Keratinocyte (primary cell): Measurements from ENCODE around the gene TMOD3. TPM values are rescaled to one million over a fixed set of nuclear protein-coding genes. Genes with fewer than 3 reads are reported as not detected.

ENCODE experiments used
- DNase-seq: peaks from one replicate; pipeline ENCODE4 v3.0.0-alpha.2; 2011; ENCODE audit warnings: low read depth, missing footprints, low spot score
- FAIRE-seq: peaks from 2 replicates; lab custom pipeline; 2011; peaks lifted over from hg19 to GRCh38; lab: Jason Lieb, UNC
- H2AFZ ChIP-seq: 2 replicates; pipeline ENCODE4 v1.6.0; 2012; ENCODE audit warnings: low read length, control low read depth, inconsistent platforms; ENCODE audit not compliant: control insufficient read depth
- H3K27ac ChIP-seq: 2 replicates; pipeline ENCODE4 v1.5.1; 2011; ENCODE audit warnings: low read length; ENCODE audit not compliant: control insufficient read depth, insufficient read depth
- H3K27me3 ChIP-seq: 3 replicates; pipeline ENCODE4 v1.6.0; 2011; ENCODE audit warnings: low read length; ENCODE audit not compliant: control insufficient read depth, insufficient read depth; ENCODE audit errors: extremely low read depth
- H3K36me3 ChIP-seq, 2 experiments: 2 replicates in 1 of 2; 3 replicates in 1 of 2; pipeline ENCODE4 v1.5.1; 2011; ENCODE audit warnings: low read length in 2 of 2, mild to moderate bottlenecking in 1 of 2; ENCODE audit not compliant: control insufficient read depth in 2 of 2, insufficient read depth in 2 of 2; ENCODE audit errors: extremely low read depth in 1 of 2
- H3K4me1 ChIP-seq: 3 replicates; pipeline ENCODE4 v1.5.1; 2011; ENCODE audit warnings: low read length; ENCODE audit not compliant: control insufficient read depth, insufficient read depth; ENCODE audit errors: extremely low read depth
- H3K4me2 ChIP-seq: 3 replicates; pipeline ENCODE4 v1.6.0; 2011; ENCODE audit warnings: low read depth, low read length; ENCODE audit not compliant: control insufficient read depth, insufficient read depth; ENCODE audit errors: extremely low read depth
- H3K4me3 ChIP-seq, 3 experiments: fragments of 200-600 bp in 1 of 3; sonication (generic) in 1 of 3; 2 replicates in 2 of 3; 3 replicates in 1 of 3; pipeline ENCODE4 v1.5.1; 2011 to 2016; ENCODE audit warnings: low read length in 3 of 3, mild to moderate bottlenecking in 3 of 3, control low read depth in 2 of 3, inconsistent platforms in 1 of 3, low read depth in 1 of 3, mixed read lengths in 1 of 3, mixed run types in 1 of 3, moderate library complexity in 1 of 3; ENCODE audit not compliant: control insufficient read depth in 2 of 3, insufficient read depth in 2 of 3; ENCODE audit errors: extremely low read depth in 1 of 3
- H3K79me2 ChIP-seq: 2 replicates; pipeline ENCODE4 v1.6.0; 2012; ENCODE audit warnings: low read length; ENCODE audit not compliant: control insufficient read depth, insufficient read depth
- H3K9ac ChIP-seq: 3 replicates; pipeline ENCODE4 v1.6.0; 2011; ENCODE audit warnings: low read length; ENCODE audit not compliant: control insufficient read depth, insufficient read depth; ENCODE audit errors: extremely low read depth
- H3K9me1 ChIP-seq: 3 replicates; pipeline ENCODE4 v1.6.0; 2011; ENCODE audit warnings: low read length; ENCODE audit not compliant: control insufficient read depth, insufficient read depth; ENCODE audit errors: extremely low read depth
- H3K9me3 ChIP-seq: 2 replicates; pipeline ENCODE4 v1.5.1; 2012; ENCODE audit warnings: low read depth, low read length; ENCODE audit not compliant: control insufficient read depth
- H4K20me1 ChIP-seq: 3 replicates; pipeline ENCODE4 v1.6.0; 2011; ENCODE audit warnings: low read length; ENCODE audit not compliant: control insufficient read depth, insufficient read depth; ENCODE audit errors: extremely low read depth
- CTCF ChIP-seq, 3 experiments: IDR thresholded peaks in 1 of 3; conservative IDR thresholded peaks in 1 of 3; optimal IDR thresholded peaks in 1 of 3; 2 replicates in 2 of 3; 3 replicates in 1 of 3; pipeline versions ENCODE3 to v1.5.1; 2011; ENCODE audit warnings: low read length in 3 of 3, mild to moderate bottlenecking in 3 of 3, moderate library complexity in 2 of 3, control low read depth in 1 of 3, inconsistent platforms in 1 of 3; ENCODE audit not compliant: insufficient read depth in 2 of 3; ENCODE audit errors: extremely low read depth in 1 of 3
- EZH2 ChIP-seq: IDR thresholded peaks from one replicate; pipeline ENCODE4 v1.6.1; 2012; ENCODE audit warnings: inconsistent platforms, mild to moderate bottlenecking, low read length, moderate library complexity
- dilution Hi-C: fragments of 300-500 bp; cut with MboI; formaldehyde crosslinking; loops from one replicate; pipeline ENCODE4 v1.7.0; 2020; ENCODE audit warnings: low sequenced_read_pairs; ENCODE audit not compliant: extremely low pct_ligation_motif_present
- polyA plus RNA-seq, 5 experiments: library from polyadenylated mRNA; depleted of rRNA in 3 of 5; stranded (reverse) in 3 of 5; stranded (forward) in 1 of 5; unstranded in 1 of 5; fragments of >200 nt; gene quantifications; 1 replicate in 1 of 5; 2 replicates in 3 of 5; 3 replicates in 1 of 5; pipeline versions ENCODE4 v1.2.1 to v1.2.3, GENCODE V29; 2011 to 2012; ENCODE audit warnings: missing spikeins in 2 of 5, low read depth in 1 of 5, low replicate concordance in 1 of 5

TMOD3 gene
- polyA plus RNA-seq, 1 donor (not counting 4 experiments of a cell fraction or from before 2014, with no cell fraction given) = 100 TPM

- FAIRE-seq = peak; percentile 17
- Histone ChIP-seq H3K9me3 (no peaks in the 10 kb centered on the region), H3K9me1 (peaks cover 2% of the 10 kb centered on the region), H3K4me3 (no peak overlapping the region), H3K27me3 (no peaks in the 10 kb centered on the region), H2AFZ (no peak overlapping the region), H3K79me2 (peaks cover 83% of the 10 kb centered on the region), H3K36me3 (peaks cover 5 to 36% of the 10 kb centered on the region in 2 experiments), H3K27ac (peak overlapping the region; percentile 74), H3K9ac (no peak overlapping the region), H3K4me1 (peaks cover 78% of the 10 kb centered on the region), H3K4me2 (no peak overlapping the region), H4K20me1 (peaks cover 2% of the 10 kb centered on the region)
- dilution Hi-C loops = no loop called here
- no peak for DNase-seq
- TF ChIP-seq CTCF (optimal IDR thresholded peaks at IDR 0.05 in 1 of 3, IDR thresholded peaks at IDR 0.05 in 1 of 3, conservative IDR thresholded peaks at IDR 0.05 in 1 of 3; ENCODE audit: extremely low read depth in 1 of 3, insufficient read depth in 2 of 3, low read length in 3 of 3) (no peak), EZH2 (no peak)
Observed at GRCh38 chr15:51865317-51865716, 35.9 kb downstream of the TMOD3 start.

GRCh38 chr15:51866161-51866560 lies 36.7 kb downstream of the TMOD3 start:
- Histone ChIP-seq H3K27me3 (no peaks in the 10 kb centered on the region), H3K9me1 (peaks cover 2% of the 10 kb centered on the region), H3K79me2 (peaks cover 84% of the 10 kb centered on the region), H3K36me3 (peaks cover 9 to 39% of the 10 kb centered on the region in 2 experiments), H3K4me1 (peaks cover 77% of the 10 kb centered on the region), H3K9me3 (no peaks in the 10 kb centered on the region), H3K4me3 (no peak overlapping the region), H2AFZ (no peak overlapping the region), H3K4me2 (no peak overlapping the region), H3K27ac (peak overlapping the region; percentile 18), H3K9ac (no peak overlapping the region), H4K20me1 (peaks cover 2% of the 10 kb centered on the region)
- no peak for FAIRE-seq
- dilution Hi-C loops = no loop called here
- no peak for DNase-seq
- TF ChIP-seq EZH2 (no peak), CTCF (optimal IDR thresholded peaks at IDR 0.05 in 1 of 3, IDR thresholded peaks at IDR 0.05 in 1 of 3, conservative IDR thresholded peaks at IDR 0.05 in 1 of 3; ENCODE audit: extremely low read depth in 1 of 3, insufficient read depth in 2 of 3, low read length in 3 of 3) (no peak)
